GM23338 (cell line): ENCODE data around the gene TULP3. TPM values are rescaled to one million over a fixed set of nuclear protein-coding genes. Genes with fewer than 3 reads are reported as not detected.
A peak's percentile ranks its signal among the peaks of the same experiment; 100 is the strongest.

Experiments used
- ATAC-seq: fragments of 200-7000 bp; cut with Tn5 transposase; 3 replicates; pipeline ENCODE4 v1.9.1; 2020
- DNase-seq: peaks from one replicate; pipeline ENCODE4 v3.0.0-alpha.2; 2015; ENCODE audit warnings: low spot score
- H2AFZ ChIP-seq: fragments of 200-600 bp; sonication (generic); 2 replicates; pipeline ENCODE4 v1.8.0; 2016; ENCODE audit warnings: antibody characterized with exemption, mild to moderate bottlenecking, moderate library complexity
- H3F3A ChIP-seq: fragments of 200-600 bp; sonication (generic); replicated peaks from 2 replicates; pipeline ENCODE4 v1.8.0; 2017; ENCODE audit warnings: antibody characterized with exemption, mixed run types, low read depth
- H3K27ac ChIP-seq: fragments of 200-600 bp; sonication (generic); 2 replicates; pipeline ENCODE4 v1.6.1; 2016; ENCODE audit warnings: low read depth
- H3K27me3 ChIP-seq: fragments of 200-600 bp; sonication (generic); 2 replicates; pipeline ENCODE4 v1.8.0; 2016; ENCODE audit warnings: mild to moderate bottlenecking, mixed run types, moderate library complexity; ENCODE audit not compliant: insufficient read depth
- H3K36me3 ChIP-seq: fragments of 200-600 bp; sonication (generic); 2 replicates; pipeline ENCODE4 v1.8.0; 2016; ENCODE audit warnings: mild to moderate bottlenecking; ENCODE audit not compliant: insufficient read depth
- H3K4me1 ChIP-seq: fragments of 200-600 bp; sonication (generic); 2 replicates; pipeline ENCODE4 v1.8.0; 2016; ENCODE audit warnings: mild to moderate bottlenecking, moderate library complexity; ENCODE audit not compliant: insufficient read depth
- H3K4me2 ChIP-seq: fragments of 200-600 bp; sonication (generic); 2 replicates; pipeline ENCODE4 v1.7.1; 2017; ENCODE audit warnings: mixed run types
- H3K4me3 ChIP-seq: fragments of 200-600 bp; sonication (generic); 2 replicates; pipeline ENCODE4 v1.6.1; 2016; ENCODE audit warnings: mixed run types
- H3K79me2 ChIP-seq: fragments of 200-600 bp; sonication (generic); replicated peaks from 2 replicates; pipeline ENCODE4 v1.8.0; 2017; ENCODE audit warnings: mild to moderate bottlenecking; ENCODE audit not compliant: insufficient read depth
- H3K9me2 ChIP-seq: fragments of 200-600 bp; sonication (generic); 2 replicates; pipeline ENCODE4 v1.8.0; 2017; ENCODE audit not compliant: insufficient read depth
- H4K20me1 ChIP-seq: fragments of 200-600 bp; sonication (generic); replicated peaks from 2 replicates; pipeline ENCODE4 v1.8.0; 2017; ENCODE audit warnings: mild to moderate bottlenecking; ENCODE audit not compliant: insufficient read depth
- H3K27ac Mint-ChIP-seq: 2 replicates; pipeline ENCODE4 v1.8.0; 2020; ENCODE audit warnings: inconsistent platforms, mild to moderate bottlenecking, moderate library complexity, mixed read lengths
- H3K27me3 Mint-ChIP-seq: 3 replicates; pipeline ENCODE4 v1.8.0; 2022; ENCODE audit warnings: low read depth, mild to moderate bottlenecking, moderate library complexity, mixed read lengths, inconsistent platforms; ENCODE audit not compliant: insufficient read depth, poor library complexity
- H3K36me3 Mint-ChIP-seq: 3 replicates; pipeline ENCODE4 v1.8.0; 2021; ENCODE audit warnings: low read depth, mild to moderate bottlenecking, inconsistent platforms, moderate library complexity, mixed read lengths
- H3K4me1 Mint-ChIP-seq: 3 replicates; pipeline ENCODE4 v1.8.0; 2020; ENCODE audit warnings: mild to moderate bottlenecking, inconsistent platforms, mixed read lengths
- H3K4me3 Mint-ChIP-seq: 3 replicates; pipeline ENCODE4 v1.8.0; 2021; ENCODE audit warnings: moderate library complexity, mild to moderate bottlenecking, inconsistent platforms, mixed read lengths
- H3K9me3 Mint-ChIP-seq: 3 replicates; pipeline ENCODE4 v1.8.0; 2020; ENCODE audit warnings: moderate library complexity, mild to moderate bottlenecking, inconsistent platforms, mixed read lengths
- CREB1 ChIP-seq: fragments of 250-450 bp; sonication (Bioruptor Pico); IDR thresholded peaks from 2 replicates; pipeline ENCODE4 v1.5.0; 2020; ENCODE audit warnings: low read depth, mild to moderate bottlenecking, moderate library complexity
- CTCF ChIP-seq, 2 experiments: fragments of 200-600 bp in 1 of 2; sonication (generic) in 1 of 2; conservative IDR thresholded peaks; 2 replicates each; pipeline versions ENCODE4 v1.5.1 to v1.6.1; 2016 to 2017; ENCODE audit warnings: antibody characterized with exemption in 2 of 2, low read depth in 2 of 2, mild to moderate bottlenecking in 2 of 2, moderate library complexity in 1 of 2
- EZH2 ChIP-seq: fragments of 200-600 bp; sonication (generic); IDR thresholded peaks from one replicate; pipeline ENCODE4 v1.8.0; 2017; ENCODE audit warnings: antibody characterized with exemption, mild to moderate bottlenecking, low read depth; ENCODE audit not compliant: unreplicated experiment
- EZH2phosphoT487 ChIP-seq: fragments of 200-600 bp; sonication (generic); IDR thresholded peaks from one replicate; pipeline ENCODE4 v1.8.1; 2018; ENCODE audit warnings: antibody characterized with exemption; ENCODE audit not compliant: unreplicated experiment
- JUNB ChIP-seq: IDR thresholded peaks from one replicate; pipeline ENCODE4 v1.6.1; 2016; ENCODE audit warnings: antibody characterized with exemption; ENCODE audit not compliant: unreplicated experiment
- NANOG ChIP-seq: IDR thresholded peaks from 2 replicates; pipeline ENCODE4 v1.6.1; 2016; ENCODE audit warnings: antibody characterized with exemption, borderline replicate concordance
- POLR2AphosphoS5 ChIP-seq: IDR thresholded peaks from 2 replicates; pipeline ENCODE4 v1.6.1; 2016; ENCODE audit warnings: antibody characterized with exemption, low read depth
- ZNF114 ChIP-seq: fragments of 250-450 bp; sonication (Bioruptor Pico); IDR thresholded peaks from 2 replicates; pipeline ENCODE4 v1.5.0; 2020; ENCODE audit warnings: mild to moderate bottlenecking, moderate library complexity
- ZNF331 ChIP-seq: fragments of 250-450 bp; sonication (Bioruptor Pico); IDR thresholded peaks from 2 replicates; pipeline ENCODE4 v1.5.0; 2020; ENCODE audit warnings: low read depth, mild to moderate bottlenecking, moderate library complexity
- polyA plus RNA-seq: library from polyadenylated mRNA; unstranded; fragments of >200 nt; fragmentation: Nextera tagmentation; extraction: Ambion mirVana; gene quantifications from 2 replicates; pipeline ENCODE4 v1.2.1, GENCODE V29; 2016
- total RNA-seq: library from RNA; depleted of rRNA; stranded (reverse); fragments of >200 nt; shearing (Covaris generic); gene quantifications from 2 replicates; pipeline ENCODE4 v1.2.3, GENCODE V29; 2014
- TF ChIP-seq, protein P1 (sequence below): IDR thresholded peaks from one replicate; pipeline ENCODE4 v1.6.1; 2018; ENCODE audit warnings: antibody characterized with exemption; ENCODE audit not compliant: unreplicated experiment
- TF ChIP-seq, protein P2 (sequence below): fragments of 250-450 bp; sonication (Bioruptor Pico); IDR thresholded peaks from 2 replicates; pipeline ENCODE4 v1.5.0; 2020; ENCODE audit warnings: mild to moderate bottlenecking, moderate library complexity
- TF ChIP-seq, protein P3 (sequence below): IDR thresholded peaks from 2 replicates; pipeline ENCODE4 v1.6.1; 2016; ENCODE audit warnings: antibody characterized with exemption

Gene TULP3
- total and polyA plus RNA-seq, 2 experiments from 2014 or later = 15.1 to 18.8 TPM

DNA sequence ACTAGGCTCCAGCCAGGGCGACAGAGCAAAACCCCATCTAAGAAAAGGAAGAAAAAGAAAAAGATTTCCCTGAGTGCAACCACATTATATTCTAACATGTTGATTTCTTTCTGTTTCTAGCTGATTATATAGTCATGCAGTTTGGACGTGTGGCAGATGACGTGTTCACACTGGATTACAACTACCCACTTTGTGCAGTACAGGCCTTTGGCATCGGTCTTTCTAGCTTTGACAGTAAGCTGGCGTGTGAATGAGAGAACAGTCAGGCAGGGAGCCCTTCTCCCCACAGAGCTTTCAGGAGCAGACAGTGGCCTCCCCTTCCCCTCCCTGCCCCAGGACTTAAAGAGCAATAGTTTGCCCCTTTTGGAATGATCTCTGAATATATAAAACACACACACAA, 48.5 kb downstream of the TULP3 start (continued):
- no peak for TF ChIP-seq NANOG
- TF ChIP-seq EZH2phosphoT487 = no peak
- TF ChIP-seq EZH2 = no peak
- TF ChIP-seq, protein P1, sequence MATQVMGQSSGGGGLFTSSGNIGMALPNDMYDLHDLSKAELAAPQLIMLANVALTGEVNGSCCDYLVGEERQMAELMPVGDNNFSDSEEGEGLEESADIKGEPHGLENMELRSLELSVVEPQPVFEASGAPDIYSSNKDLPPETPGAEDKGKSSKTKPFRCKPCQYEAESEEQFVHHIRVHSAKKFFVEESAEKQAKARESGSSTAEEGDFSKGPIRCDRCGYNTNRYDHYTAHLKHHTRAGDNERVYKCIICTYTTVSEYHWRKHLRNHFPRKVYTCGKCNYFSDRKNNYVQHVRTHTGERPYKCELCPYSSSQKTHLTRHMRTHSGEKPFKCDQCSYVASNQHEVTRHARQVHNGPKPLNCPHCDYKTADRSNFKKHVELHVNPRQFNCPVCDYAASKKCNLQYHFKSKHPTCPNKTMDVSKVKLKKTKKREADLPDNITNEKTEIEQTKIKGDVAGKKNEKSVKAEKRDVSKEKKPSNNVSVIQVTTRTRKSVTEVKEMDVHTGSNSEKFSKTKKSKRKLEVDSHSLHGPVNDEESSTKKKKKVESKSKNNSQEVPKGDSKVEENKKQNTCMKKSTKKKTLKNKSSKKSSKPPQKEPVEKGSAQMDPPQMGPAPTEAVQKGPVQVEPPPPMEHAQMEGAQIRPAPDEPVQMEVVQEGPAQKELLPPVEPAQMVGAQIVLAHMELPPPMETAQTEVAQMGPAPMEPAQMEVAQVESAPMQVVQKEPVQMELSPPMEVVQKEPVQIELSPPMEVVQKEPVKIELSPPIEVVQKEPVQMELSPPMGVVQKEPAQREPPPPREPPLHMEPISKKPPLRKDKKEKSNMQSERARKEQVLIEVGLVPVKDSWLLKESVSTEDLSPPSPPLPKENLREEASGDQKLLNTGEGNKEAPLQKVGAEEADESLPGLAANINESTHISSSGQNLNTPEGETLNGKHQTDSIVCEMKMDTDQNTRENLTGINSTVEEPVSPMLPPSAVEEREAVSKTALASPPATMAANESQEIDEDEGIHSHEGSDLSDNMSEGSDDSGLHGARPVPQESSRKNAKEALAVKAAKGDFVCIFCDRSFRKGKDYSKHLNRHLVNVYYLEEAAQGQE = no peak
- no peak for TF ChIP-seq ZNF114 (CRISPR knock-in tag)
- TF ChIP-seq CTCF (conservative IDR thresholded peaks at IDR 0.05; ENCODE audit: low read depth in 2 of 2) = no peak

GRCh38 chr12:2940564-2940963, 49.9 kb downstream of the TULP3 start:
- Mint-ChIP-seq H3K36me3 (peaks cover 3% of the 10 kb centered on the region; the same call in 1 of the 3 replicates), H3K27me3 (peaks cover 3% of the 10 kb centered on the region), H3K4me1 (peaks cover 4% of the 10 kb centered on the region; the same call in 1 of the 3 replicates), H3K4me3 (no peak overlapping the region), H3K27ac (peak overlapping the region; percentile 14; the same call in 1 of the 2 replicates), H3K9me3 (no peaks in the 10 kb centered on the region)
- Histone ChIP-seq H3K4me1 (no peaks in the 10 kb centered on the region), H3K36me3 (no peaks in the 10 kb centered on the region), H3K4me3 (no peak overlapping the region), H3F3A (peaks cover 5% of the 10 kb centered on the region; the same call in 1 of the 2 replicates), H4K20me1 (no peaks in the 10 kb centered on the region), H3K27ac (no peak overlapping the region), H3K4me2 (no peak overlapping the region), H3K27me3 (no peaks in the 10 kb centered on the region), H2AFZ (no peak overlapping the region), H3K79me2 (no peaks in the 10 kb centered on the region), H3K9me2 (no peaks in the 10 kb centered on the region)
- DNase-seq = no peak
- no peak for ATAC-seq
- TF ChIP-seq, protein P2, sequence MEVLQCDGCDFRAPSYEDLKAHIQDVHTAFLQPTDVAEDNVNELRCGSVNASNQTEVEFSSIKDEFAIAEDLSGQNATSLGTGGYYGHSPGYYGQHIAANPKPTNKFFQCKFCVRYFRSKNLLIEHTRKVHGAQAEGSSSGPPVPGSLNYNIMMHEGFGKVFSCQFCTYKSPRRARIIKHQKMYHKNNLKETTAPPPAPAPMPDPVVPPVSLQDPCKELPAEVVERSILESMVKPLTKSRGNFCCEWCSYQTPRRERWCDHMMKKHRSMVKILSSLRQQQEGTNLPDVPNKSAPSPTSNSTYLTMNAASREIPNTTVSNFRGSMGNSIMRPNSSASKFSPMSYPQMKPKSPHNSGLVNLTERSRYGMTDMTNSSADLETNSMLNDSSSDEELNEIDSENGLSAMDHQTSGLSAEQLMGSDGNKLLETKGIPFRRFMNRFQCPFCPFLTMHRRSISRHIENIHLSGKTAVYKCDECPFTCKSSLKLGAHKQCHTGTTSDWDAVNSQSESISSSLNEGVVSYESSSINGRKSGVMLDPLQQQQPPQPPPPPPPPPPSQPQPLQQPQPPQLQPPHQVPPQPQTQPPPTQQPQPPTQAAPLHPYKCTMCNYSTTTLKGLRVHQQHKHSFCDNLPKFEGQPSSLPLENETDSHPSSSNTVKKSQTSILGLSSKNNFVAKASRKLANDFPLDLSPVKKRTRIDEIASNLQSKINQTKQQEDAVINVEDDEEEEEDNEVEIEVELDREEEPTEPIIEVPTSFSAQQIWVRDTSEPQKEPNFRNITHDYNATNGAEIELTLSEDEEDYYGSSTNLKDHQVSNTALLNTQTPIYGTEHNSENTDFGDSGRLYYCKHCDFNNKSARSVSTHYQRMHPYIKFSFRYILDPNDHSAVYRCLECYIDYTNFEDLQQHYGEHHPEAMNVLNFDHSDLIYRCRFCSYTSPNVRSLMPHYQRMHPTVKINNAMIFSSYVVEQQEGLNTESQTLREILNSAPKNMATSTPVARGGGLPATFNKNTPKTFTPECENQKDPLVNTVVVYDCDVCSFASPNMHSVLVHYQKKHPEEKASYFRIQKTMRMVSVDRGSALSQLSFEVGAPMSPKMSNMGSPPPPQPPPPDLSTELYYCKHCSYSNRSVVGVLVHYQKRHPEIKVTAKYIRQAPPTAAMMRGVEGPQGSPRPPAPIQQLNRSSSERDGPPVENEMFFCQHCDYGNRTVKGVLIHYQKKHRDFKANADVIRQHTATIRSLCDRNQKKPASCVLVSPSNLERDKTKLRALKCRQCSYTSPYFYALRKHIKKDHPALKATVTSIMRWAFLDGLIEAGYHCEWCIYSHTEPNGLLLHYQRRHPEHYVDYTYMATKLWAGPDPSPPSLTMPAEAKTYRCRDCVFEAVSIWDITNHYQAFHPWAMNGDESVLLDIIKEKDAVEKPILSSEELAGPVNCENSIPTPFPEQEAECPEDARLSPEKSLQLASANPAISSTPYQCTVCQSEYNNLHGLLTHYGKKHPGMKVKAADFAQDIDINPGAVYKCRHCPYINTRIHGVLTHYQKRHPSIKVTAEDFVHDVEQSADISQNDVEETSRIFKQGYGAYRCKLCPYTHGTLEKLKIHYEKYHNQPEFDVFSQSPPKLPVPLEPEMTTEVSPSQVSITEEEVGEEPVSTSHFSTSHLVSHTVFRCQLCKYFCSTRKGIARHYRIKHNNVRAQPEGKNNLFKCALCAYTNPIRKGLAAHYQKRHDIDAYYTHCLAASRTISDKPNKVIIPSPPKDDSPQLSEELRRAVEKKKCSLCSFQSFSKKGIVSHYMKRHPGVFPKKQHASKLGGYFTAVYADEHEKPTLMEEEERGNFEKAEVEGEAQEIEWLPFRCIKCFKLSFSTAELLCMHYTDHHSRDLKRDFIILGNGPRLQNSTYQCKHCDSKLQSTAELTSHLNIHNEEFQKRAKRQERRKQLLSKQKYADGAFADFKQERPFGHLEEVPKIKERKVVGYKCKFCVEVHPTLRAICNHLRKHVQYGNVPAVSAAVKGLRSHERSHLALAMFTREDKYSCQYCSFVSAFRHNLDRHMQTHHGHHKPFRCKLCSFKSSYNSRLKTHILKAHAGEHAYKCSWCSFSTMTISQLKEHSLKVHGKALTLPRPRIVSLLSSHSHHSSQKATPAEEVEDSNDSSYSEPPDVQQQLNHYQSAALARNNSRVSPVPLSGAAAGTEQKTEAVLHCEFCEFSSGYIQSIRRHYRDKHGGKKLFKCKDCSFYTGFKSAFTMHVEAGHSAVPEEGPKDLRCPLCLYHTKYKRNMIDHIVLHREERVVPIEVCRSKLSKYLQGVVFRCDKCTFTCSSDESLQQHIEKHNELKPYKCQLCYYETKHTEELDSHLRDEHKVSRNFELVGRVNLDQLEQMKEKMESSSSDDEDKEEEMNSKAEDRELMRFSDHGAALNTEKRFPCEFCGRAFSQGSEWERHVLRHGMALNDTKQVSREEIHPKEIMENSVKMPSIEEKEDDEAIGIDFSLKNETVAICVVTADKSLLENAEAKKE (CRISPR knock-in tag) = no peak
- TF ChIP-seq POLR2AphosphoS5 = no peak
- TF ChIP-seq JUNB = no peak
- TF ChIP-seq CREB1 = no peak
- no peak for TF ChIP-seq ZNF331 (CRISPR knock-in tag)
- TF ChIP-seq NANOG = no peak
- TF ChIP-seq EZH2phosphoT487 = no peak
- TF ChIP-seq, protein P3, sequence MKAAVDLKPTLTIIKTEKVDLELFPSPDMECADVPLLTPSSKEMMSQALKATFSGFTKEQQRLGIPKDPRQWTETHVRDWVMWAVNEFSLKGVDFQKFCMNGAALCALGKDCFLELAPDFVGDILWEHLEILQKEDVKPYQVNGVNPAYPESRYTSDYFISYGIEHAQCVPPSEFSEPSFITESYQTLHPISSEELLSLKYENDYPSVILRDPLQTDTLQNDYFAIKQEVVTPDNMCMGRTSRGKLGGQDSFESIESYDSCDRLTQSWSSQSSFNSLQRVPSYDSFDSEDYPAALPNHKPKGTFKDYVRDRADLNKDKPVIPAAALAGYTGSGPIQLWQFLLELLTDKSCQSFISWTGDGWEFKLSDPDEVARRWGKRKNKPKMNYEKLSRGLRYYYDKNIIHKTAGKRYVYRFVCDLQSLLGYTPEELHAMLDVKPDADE = no peak
- no peak for TF ChIP-seq ZNF114 (CRISPR knock-in tag)
- TF ChIP-seq EZH2 = no peak
